Kasumi-1 (cell line): ENCODE data around the gene METTL25B.
A peak's percentile ranks its signal among the peaks of the same experiment; 100 is the strongest.

ENCODE experiments used
- DNase-seq, 2 experiments: peaks; one replicate each; lab custom pipeline; 2025; lab: John Stamatoyannopoulos, UW

The METTL25B gene

GRCh38 chr1:156768610-156769295, 40.5 kb downstream of the METTL25B start:
- DNase-seq: no peak

GRCh38 chr1:156772222-156772621, 44.0 kb downstream of the METTL25B start:
- DNase-seq: no peak

- no peak for DNase-seq
Observed at GRCh38 chr1:156772728-156773497, 44.6 kb downstream of the METTL25B start.

- no peak for DNase-seq
Observed at GRCh38 chr1:156773607-156774006, 45.3 kb downstream of the METTL25B start.

GRCh38 chr1:156775799-156776198, 47.5 kb downstream of the METTL25B start:
- no peak for DNase-seq

GRCh38 chr1:156776942-156777341, 48.7 kb downstream of the METTL25B start:
- DNase-seq: peak in 1 of 2 experiments; percentile 15

GRCh38 chr1:156777573-156777972, 49.3 kb downstream of the METTL25B start:
- DNase-seq: no peak

- no peak for DNase-seq
Observed at GRCh38 chr1:156781585-156782186, 53.4 kb downstream of the METTL25B start.

- no peak for DNase-seq
Observed at GRCh38 chr1:156785458-156785857, 57.2 kb downstream of the METTL25B start.
